Suprapubic skin (tissue), 4 donors: ENCODE measurements around the gene CPA1.

ENCODE experiments used
- EP300 ChIP-seq: sonication (generic); formaldehyde crosslinking; IDR thresholded peaks from one replicate; pipeline ENCODE4 v1.6.1; 2017; ENCODE audit warnings: antibody characterized with exemption
- POLR2A ChIP-seq, 2 donors: fragments of 450-650 bp; IDR thresholded peaks; one replicate each; pipeline ENCODE4 v1.6.1; 2017; ENCODE audit warnings: antibody characterized with exemption in 2 of 2, mild to moderate bottlenecking in 2 of 2, moderate library complexity in 2 of 2
- POLR2AphosphoS5 ChIP-seq, 3 donors: sonication (generic); formaldehyde crosslinking; IDR thresholded peaks; one replicate each; pipeline ENCODE4 v1.6.1; 2017; ENCODE audit warnings: antibody characterized with exemption in 3 of 3
- TF ChIP-seq, protein P1 (sequence below), 2 donors: fragments of 200-600 bp in 1 of 2; fragments of 450-650 bp in 1 of 2; sonication (generic) in 1 of 2; IDR thresholded peaks; one replicate each; pipeline ENCODE4 v1.5.1; 2016 to 2019; ENCODE audit warnings: antibody characterized with exemption in 2 of 2, mild to moderate bottlenecking in 1 of 2, moderate library complexity in 1 of 2

- no peak for TF ChIP-seq POLR2AphosphoS5 (IDR thresholded peaks at IDR 0.05)
- TF ChIP-seq POLR2A (IDR thresholded peaks at IDR 0.05): no peak
- TF ChIP-seq, protein P1, sequence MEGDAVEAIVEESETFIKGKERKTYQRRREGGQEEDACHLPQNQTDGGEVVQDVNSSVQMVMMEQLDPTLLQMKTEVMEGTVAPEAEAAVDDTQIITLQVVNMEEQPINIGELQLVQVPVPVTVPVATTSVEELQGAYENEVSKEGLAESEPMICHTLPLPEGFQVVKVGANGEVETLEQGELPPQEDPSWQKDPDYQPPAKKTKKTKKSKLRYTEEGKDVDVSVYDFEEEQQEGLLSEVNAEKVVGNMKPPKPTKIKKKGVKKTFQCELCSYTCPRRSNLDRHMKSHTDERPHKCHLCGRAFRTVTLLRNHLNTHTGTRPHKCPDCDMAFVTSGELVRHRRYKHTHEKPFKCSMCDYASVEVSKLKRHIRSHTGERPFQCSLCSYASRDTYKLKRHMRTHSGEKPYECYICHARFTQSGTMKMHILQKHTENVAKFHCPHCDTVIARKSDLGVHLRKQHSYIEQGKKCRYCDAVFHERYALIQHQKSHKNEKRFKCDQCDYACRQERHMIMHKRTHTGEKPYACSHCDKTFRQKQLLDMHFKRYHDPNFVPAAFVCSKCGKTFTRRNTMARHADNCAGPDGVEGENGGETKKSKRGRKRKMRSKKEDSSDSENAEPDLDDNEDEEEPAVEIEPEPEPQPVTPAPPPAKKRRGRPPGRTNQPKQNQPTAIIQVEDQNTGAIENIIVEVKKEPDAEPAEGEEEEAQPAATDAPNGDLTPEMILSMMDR (IDR thresholded peaks at IDR 0.05): no peak
- TF ChIP-seq EP300: no peak
Observed at GRCh38 chr7:130413201-130413600, 32.9 kb downstream of the CPA1 start.
